ENCODE measurements around the gene FBLN7.
"Not testable (repeated sequence)": the region's sequence is repeated elsewhere in the genome, so short reads cannot be mapped to it uniquely, and the experiment has no call there.

The FBLN7 gene

GRCh38 chr2:112185131-112185530 is 46.9 kb downstream of the FBLN7 start:
- no peak for DNase-seq (ENCODE audit: low read depth)

- no peak for DNase-seq (ENCODE audit: low read depth)
Observed at GRCh38 chr2:112187046-112187715, 49.0 kb downstream of the FBLN7 start.

- DNase-seq (ENCODE audit: low read depth) = peak; percentile 64
Observed at GRCh38 chr2:112187805-112188596, 49.8 kb downstream of the FBLN7 start.

GRCh38 chr2:112189001-112189556 is 50.9 kb downstream of the FBLN7 start:
- DNase-seq (ENCODE audit: low read depth) = no peak

GRCh38 chr2:112194028-112194427 is 55.8 kb downstream of the FBLN7 start:
- no peak for DNase-seq (ENCODE audit: low read depth)

- no peak for DNase-seq (ENCODE audit: low read depth)
Observed at GRCh38 chr2:112194482-112194881, 56.3 kb downstream of the FBLN7 start.

- DNase-seq (ENCODE audit: low read depth) = no peak
Observed at GRCh38 chr2:112195167-112195766, 57.1 kb downstream of the FBLN7 start.

GRCh38 chr2:112195950-112196349 is 57.8 kb downstream of the FBLN7 start:
- DNase-seq (ENCODE audit: low read depth) = no peak

- DNase-seq (ENCODE audit: low read depth) = no peak
Observed at GRCh38 chr2:112197868-112198267, 59.7 kb downstream of the FBLN7 start.

- no peak for DNase-seq (ENCODE audit: low read depth)
Observed at GRCh38 chr2:112198780-112199179, 60.6 kb downstream of the FBLN7 start.

- DNase-seq (ENCODE audit: low read depth) = no peak
Observed at GRCh38 chr2:112199188-112199587, 61.0 kb downstream of the FBLN7 start.

- no peak for DNase-seq (ENCODE audit: low read depth)
Observed at GRCh38 chr2:112201696-112202430, 63.7 kb downstream of the FBLN7 start.

- no peak for DNase-seq (ENCODE audit: low read depth)
Observed at GRCh38 chr2:112204411-112204810, 66.2 kb downstream of the FBLN7 start.

- DNase-seq (ENCODE audit: low read depth) = not testable (repeated sequence)
Observed at GRCh38 chr2:112207905-112208304, 69.7 kb downstream of the FBLN7 start.

GRCh38 chr2:112216167-112216566 is 78.0 kb downstream of the FBLN7 start:
- no peak for DNase-seq (ENCODE audit: low read depth)

GRCh38 chr2:112217854-112218253 is 79.7 kb downstream of the FBLN7 start:
- no peak for DNase-seq (ENCODE audit: low read depth)

- DNase-seq (ENCODE audit: low read depth) = no peak
Observed at GRCh38 chr2:112220186-112220585, 82.0 kb downstream of the FBLN7 start.

GRCh38 chr2:112220831-112221230 is 82.6 kb downstream of the FBLN7 start:
- DNase-seq (ENCODE audit: low read depth) = no peak

- DNase-seq (ENCODE audit: low read depth) = no peak
Observed at GRCh38 chr2:112229348-112229747, 91.2 kb downstream of the FBLN7 start.

GRCh38 chr2:112230371-112230770 is 92.2 kb downstream of the FBLN7 start:
- no peak for DNase-seq (ENCODE audit: low read depth)
